Measurements from ENCODE around the gene RMND5B.

GRCh38 chr5:178123966-178124925 lies 6.6 kb upstream of the RMND5B start:
- TF ChIP-seq CTCF (IDR thresholded peaks at IDR 0.05; ENCODE audit: poor library complexity, severe bottlenecking) (no peak), POLR2AphosphoS5 (IDR thresholded peaks at IDR 0.05) (no peak), SMC3 (conservative IDR thresholded peaks at IDR 0.05; ENCODE audit: poor library complexity) (no peak), MXI1 (conservative IDR thresholded peaks at IDR 0.05; ENCODE audit: poor library complexity, severe bottlenecking) (no peak), TAF1 (IDR thresholded peaks at IDR 0.05; ENCODE audit: low read depth) (no peak)

Data from neural cell (in vitro differentiated cells).